Diencephalon (tissue), 1 donor: ENCODE measurements around the gene GREB1. TPM values are rescaled to one million over a fixed set of nuclear protein-coding genes. Genes with fewer than 3 reads are reported as not detected.

Experiments used
- small RNA-seq: library from RNA; depleted of rRNA; stranded (forward); fragments of <200 nt; gene quantifications from one replicate; pipeline ENCODE3, GENCODE V24; 2014
- total RNA-seq: library from RNA; depleted of rRNA; stranded (reverse); fragments of >200 nt; gene quantifications from one replicate; pipeline ENCODE4 v1.2.3, GENCODE V29; 2014

Gene GREB1
- 15.0 TPM for total RNA-seq

DNA sequence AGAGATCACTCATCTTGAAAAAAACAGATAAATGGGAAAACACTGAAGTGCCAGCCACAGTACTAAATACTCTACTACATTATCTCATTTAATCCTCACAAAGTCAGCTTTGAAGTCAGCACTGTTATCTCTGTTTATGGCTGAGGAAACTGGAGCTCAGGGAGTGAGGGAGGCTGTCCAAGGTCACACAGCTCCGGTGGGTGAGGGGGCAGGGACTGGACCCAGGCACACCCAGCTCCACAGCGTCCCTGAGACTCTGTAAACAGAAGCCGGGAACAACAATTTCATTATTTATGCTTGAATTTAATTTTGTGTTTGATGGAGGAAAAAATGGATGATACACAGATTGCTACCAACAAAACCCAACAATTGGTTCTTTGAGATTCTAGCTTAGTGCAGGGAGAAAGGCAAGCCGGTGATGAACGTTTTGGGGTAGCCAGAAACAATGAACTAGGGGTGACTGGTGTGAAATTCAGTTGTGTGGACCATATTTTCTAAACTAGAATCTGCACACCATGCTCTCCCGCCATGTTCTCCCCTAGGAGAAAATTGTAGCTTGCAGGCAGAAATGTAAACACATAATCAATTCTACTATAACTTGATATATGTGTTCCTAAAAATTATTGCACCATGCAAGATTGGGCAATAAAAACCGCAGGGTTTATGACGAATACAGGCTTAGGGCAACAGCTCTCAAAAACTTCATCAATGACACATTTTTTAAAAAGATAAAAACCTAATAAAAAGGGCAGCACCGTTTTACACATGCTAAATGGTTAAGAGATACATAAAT is at the start of gene GREB1:
Gene GREB1, plus strand, starts transcription at position 768 of the 793 bp plus-strand sequence. CDS start 22,570 bp downstream, outside the sequence.

DNA sequence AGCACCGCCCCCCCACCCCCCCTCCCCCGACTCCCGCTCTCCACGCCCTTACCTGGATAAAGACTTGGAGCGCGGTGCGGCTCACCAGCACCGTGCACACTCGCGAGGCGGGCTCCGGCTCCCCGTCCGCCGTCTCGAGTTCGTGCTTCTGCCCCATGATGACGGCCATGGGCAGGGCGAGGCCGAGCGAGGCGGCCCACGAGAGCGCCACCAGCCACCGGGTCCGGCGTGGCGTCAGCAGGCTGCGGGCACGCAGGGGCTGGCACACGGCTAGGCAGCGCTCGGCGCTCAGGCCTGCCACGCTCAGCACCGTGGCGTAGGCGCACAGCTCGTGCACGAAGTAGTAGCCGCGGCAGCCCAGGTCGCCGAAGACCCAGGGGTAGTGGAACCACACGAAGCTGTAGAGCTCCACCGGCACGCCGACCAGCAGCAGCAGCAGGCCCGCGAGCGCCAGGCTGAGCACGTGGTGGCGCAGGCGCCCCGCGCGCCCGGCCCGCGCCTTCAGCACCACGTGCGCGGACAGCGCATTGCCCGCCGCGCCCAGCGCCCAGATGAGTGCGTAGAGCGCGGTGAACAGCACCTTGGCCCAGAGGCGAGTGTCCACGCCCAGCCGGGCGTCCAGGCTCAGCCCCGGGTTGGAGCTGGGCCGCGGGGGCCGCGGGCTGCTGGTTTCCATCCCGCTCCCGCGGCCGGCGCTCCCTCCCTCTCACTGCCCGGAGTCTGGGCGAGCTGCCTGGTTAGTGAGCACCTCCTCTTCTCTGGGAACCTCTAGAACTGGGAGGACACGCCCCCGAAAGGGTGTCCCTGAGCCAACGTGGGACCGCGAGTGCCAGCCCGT is 135.8 kb downstream of the GREB1 start, which contains the start of gene NTSR2:
Gene NTSR2, minus strand, starts transcription at position 742 of the 838 bp plus-strand sequence. Its CDS starts 66 bp downstream, at position 676.

Small RNA genes lying within 50 kb of the gene (small RNA-seq; reads per million reads assigned to genes)
- not detected for gene MIR4429
- gene RN7SL674P = 0.10 reads per million
- not detected for gene RNA5SP84
- gene RNU2-13P = 4.0 reads per million, percentile 91 among the genes with 10 or more reads in this experiment

Other genes with a start within 250 kb of the GREB1 start
- gene ROCK2, start 189.4 kb upstream of the GREB1 start, total RNA-seq = 60.9 TPM
- 14.1 TPM for gene E2F6, start 67.9 kb upstream of the GREB1 start, total RNA-seq
- 4.2 TPM for gene NTSR2, start 136.2 kb downstream of the GREB1 start, total RNA-seq
- 36.0 TPM for gene LPIN1, start 212.6 kb downstream of the GREB1 start, total RNA-seq